Cardiac fibroblast (primary cell): Measurements from ENCODE around the gene NDFIP2.

Experiments
- DNase-seq, 2 donors: peaks; one replicate each; pipeline versions ENCODE4 v3.0.0 to v3.0.0-alpha.2; 2010; ENCODE audit warnings: low read depth in 2 of 2
- H3K4me3 ChIP-seq, 2 donors: replicated peaks in 1 of 2; 1 replicate in 1 of 2; 2 replicates in 1 of 2; pipeline ENCODE4 v1.5.1; 2011; ENCODE audit warnings: low read depth in 2 of 2, low read length in 2 of 2, mild to moderate bottlenecking in 2 of 2, moderate library complexity in 1 of 2
- TF ChIP-seq, protein P1 (sequence below): IDR thresholded peaks from one replicate; pipeline ENCODE4 v1.5.1; 2011; ENCODE audit warnings: low read depth, mild to moderate bottlenecking, low read length, inconsistent platforms

NDFIP2 gene

DNA sequence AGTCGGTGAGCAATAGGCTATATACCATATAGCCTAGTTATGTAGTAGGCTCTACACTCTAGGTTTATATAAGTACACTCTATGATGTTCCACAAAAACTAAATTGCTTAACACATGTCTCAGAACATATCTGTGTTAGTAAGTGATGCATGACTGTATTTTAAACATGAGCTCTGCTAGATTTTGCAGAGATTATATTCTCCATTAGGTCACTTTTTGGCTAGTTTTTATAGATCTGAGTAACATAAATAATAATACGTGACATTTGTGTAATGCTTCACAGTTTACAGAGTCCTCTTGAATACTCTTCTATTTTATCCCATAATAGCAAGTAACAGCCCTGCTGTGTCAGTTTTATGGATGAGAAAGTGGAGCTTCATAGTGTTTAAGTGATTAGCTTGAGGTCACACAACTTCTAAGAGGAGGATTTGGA is 47.8 kb downstream of the NDFIP2 start:
- H3K4me3 ChIP-seq = no peak overlapping the region
- TF ChIP-seq, protein P1, sequence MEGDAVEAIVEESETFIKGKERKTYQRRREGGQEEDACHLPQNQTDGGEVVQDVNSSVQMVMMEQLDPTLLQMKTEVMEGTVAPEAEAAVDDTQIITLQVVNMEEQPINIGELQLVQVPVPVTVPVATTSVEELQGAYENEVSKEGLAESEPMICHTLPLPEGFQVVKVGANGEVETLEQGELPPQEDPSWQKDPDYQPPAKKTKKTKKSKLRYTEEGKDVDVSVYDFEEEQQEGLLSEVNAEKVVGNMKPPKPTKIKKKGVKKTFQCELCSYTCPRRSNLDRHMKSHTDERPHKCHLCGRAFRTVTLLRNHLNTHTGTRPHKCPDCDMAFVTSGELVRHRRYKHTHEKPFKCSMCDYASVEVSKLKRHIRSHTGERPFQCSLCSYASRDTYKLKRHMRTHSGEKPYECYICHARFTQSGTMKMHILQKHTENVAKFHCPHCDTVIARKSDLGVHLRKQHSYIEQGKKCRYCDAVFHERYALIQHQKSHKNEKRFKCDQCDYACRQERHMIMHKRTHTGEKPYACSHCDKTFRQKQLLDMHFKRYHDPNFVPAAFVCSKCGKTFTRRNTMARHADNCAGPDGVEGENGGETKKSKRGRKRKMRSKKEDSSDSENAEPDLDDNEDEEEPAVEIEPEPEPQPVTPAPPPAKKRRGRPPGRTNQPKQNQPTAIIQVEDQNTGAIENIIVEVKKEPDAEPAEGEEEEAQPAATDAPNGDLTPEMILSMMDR = no peak
- no peak for DNase-seq

DNA sequence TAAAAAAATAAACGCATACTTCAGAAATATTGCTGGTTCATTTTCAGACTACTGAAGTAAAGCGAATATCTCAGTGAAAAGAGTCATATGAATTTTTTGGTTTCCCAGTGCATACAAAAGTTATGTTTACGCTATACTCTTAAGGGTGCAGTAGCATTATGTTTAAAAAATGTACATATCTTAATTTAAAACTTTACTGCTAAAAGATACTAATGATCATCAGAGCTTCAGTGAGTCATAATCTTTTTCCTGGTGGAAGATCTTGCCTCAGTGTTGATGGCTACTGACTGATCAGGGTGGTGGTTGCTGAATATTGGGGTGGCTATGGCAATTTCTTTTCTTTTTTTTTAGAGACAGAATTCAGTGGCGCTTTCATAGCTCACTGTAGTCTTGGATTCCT is 48.9 kb downstream of the NDFIP2 start:
- TF ChIP-seq, protein P1 = no peak
- no peak for DNase-seq
- H3K4me3 ChIP-seq = no peak overlapping the region

DNA sequence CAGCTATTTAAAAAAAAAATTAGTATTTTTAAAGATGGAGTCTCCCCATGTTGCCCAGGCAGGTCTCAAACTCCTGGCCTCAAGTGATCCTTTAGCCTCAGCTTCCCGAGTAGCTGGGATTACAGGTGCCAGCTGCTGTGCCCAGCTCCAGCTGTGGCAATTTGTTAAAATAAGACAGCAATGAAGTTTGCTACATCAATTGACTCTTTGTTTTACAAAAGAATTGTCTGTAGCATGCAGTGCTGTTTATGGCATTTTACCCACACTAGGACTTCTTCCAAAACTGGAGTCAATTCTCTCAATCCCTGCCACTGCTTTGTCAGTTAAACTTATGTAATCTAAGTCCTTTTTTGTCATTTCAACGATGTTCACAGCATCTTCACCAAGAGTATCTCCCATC is 49.3 kb downstream of the NDFIP2 start:
- TF ChIP-seq, protein P1 = no peak
- no peak overlapping the region for H3K4me3 ChIP-seq
- no peak for DNase-seq

DNA sequence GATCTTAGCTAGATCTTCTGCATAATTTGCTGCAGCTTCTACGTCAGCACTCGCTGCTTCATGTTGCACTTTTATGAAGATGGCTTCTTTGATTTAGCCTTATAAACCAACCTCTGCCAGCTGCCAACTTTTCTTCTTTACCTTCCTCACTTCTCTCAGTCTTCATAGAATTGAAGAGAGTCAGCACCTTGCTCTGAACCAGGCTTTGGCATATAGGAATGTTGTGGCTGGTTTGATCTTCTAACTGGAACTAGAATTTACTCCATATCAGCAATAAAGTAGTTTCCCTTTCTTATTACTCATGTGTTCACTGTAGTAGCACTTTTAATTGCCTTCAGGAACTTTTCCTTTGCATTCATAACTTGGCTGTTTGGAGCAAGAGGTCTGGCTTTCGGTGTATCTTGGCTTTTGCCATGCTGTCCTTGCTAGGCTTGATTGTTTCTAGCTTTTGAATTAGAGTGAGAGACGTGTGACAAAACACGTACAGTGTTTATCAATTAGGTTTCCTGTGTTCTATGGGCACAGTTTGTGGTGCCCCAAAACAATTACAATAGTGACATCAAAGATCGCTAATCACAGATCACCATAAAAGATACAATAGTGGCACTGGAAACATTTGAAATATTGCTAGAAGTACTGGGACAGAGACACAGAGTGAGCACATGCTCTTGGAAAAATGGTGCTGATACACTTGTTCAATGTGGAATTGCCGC is 50.7 kb downstream of the NDFIP2 start:
- H3K4me3 ChIP-seq = no peak overlapping the region
- TF ChIP-seq, protein P1 = no peak
- DNase-seq = no peak

DNA sequence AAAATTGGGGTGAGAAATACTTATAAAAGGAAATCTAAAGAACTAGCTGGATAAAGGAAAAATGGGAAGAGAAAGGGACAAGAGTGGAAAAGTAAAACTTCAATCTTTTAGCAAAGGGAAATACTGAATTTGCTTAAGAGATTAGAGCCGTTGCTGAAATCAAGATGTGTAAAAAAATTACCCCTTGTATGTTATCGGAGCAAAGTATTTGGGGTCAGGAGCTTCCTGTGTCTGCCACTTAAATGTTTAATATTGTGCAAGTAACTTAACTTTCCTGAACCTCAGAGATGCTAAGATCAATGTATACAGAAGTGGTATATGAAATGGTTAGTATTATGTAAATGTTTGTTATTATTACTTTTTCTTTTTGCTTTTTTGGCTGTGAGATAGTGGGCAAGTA is 51.6 kb downstream of the NDFIP2 start:
- TF ChIP-seq, protein P1 = no peak
- DNase-seq = no peak
- H3K4me3 ChIP-seq = no peak overlapping the region

DNA sequence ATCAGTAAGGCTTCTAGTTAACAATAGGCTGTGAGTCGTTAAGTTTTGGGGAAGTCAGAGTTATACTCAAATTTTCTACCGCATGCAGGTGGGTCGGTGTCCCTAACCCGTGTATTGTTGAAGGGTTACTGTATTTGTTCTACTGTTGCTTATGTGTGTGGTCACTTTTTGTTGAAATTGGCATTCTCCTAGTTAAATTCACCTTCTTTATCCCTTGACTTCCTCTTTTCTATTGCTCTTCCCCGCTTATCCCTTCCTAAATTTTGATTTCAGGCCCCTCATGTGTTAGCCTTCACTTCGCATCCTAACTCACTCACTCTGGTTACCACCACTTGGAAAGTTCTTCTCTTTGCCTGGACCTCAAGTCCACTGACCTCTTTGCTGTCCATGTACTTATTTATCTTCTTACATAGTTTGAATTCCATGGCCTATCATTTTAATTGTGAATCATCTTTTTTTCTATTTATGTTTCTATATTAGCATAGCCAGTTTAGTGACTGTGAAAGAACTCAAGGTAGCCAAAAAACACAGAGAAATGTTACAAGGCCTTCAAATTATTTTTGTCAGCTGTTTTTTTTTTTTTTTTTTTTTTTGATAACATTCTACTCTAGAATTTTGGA is 52.9 kb downstream of the NDFIP2 start:
- no peak overlapping the region for H3K4me3 ChIP-seq
- TF ChIP-seq, protein P1 = no peak
- DNase-seq = peak; percentile 35 to 53
